Measurements from ENCODE around the gene RIBC1.

The RIBC1 gene

DNA sequence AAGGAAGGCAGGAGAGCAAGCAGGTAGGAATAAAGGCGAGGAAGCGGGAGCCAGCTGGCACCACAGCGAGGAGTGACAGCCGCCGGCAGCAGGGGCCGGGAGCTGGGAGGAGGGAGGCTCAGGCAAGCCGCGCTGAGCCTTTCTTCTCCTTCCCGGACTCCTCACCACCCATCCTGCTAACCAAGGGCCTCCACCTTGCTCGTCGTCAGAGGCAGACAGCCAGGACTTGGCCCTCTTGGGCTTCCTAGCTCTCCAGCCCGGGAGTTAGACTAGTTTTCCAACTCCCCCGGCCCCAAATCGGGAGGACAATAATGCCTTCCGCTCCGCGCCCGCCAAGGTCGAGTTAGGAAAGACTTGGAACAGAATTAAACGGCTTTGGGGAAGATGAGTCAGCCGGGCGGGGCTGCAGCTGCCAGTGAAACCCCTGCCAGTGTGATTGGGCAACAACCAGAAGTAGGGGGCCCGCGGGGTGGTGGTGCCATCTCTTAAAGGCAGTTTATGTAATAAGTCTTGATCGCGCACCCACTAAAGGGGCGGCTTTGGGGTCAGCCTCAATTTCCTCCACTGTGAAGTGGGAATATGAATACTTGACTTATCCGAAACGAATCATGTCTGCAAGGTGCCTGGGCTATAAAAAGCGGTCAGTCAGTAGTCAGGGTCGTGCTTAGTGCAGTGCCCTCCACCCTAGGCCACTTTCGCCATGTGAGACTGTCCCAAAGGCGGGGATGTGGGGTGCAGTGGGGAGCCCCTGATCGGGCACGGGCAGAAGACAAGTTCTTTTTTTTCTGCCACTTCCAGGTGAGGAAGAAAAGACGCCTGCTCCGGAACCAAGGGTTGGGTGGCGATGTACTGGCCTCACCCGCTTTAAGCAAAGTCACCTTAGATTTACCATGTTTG, 18.2 kb downstream of the RIBC1 start:
- no peak for TF ChIP-seq CTCF (IDR thresholded peaks at IDR 0.05; ENCODE audit: low read depth, low read length, poor library complexity, severe bottlenecking)
- TF ChIP-seq EZH2phosphoT487 (IDR thresholded peaks at IDR 0.05; ENCODE audit: borderline replicate concordance, low read length): no peak
- Histone ChIP-seq H3F3A (ENCODE audit: control insufficient read depth, insufficient read depth) (no peaks in the 10 kb centered on the region), H3K79me2 (ENCODE audit: control insufficient read depth, low read length) (no peaks in the 10 kb centered on the region), H3K36me3 (ENCODE audit: control insufficient read depth, low read length) (no peaks in the 10 kb centered on the region), H4K20me1 (ENCODE audit: control insufficient read depth, insufficient read depth, low read depth, low read length) (no peaks in the 10 kb centered on the region), H3K4me2 (ENCODE audit: low read length) (peak overlapping the region; percentile 76), H3K9me3 (ENCODE audit: control insufficient read depth, insufficient read depth, low read length) (no peaks in the 10 kb centered on the region), H3K27ac (ENCODE audit: low read depth, low read length) (no peak overlapping the region), H3K9me2 (replicated peaks; ENCODE audit: control insufficient read depth, low read length) (no peaks in the 10 kb centered on the region), H3K4me1 (ENCODE audit: control insufficient read depth, low read length) (peaks cover 13% of the 10 kb centered on the region), H3K4me3 (ENCODE audit: low read length) (peak overlapping the region; percentile 81), H3K27me3 (ENCODE audit: control insufficient read depth, low read length) (no peaks in the 10 kb centered on the region)

GRCh38 chrX:53441531-53442321, 19.1 kb downstream of the RIBC1 start:
- H3K9me2 ChIP-seq (replicated peaks; ENCODE audit: control insufficient read depth, low read length): no peaks in the 10 kb centered on the region
- H4K20me1 ChIP-seq (ENCODE audit: control insufficient read depth, insufficient read depth, low read depth, low read length): no peaks in the 10 kb centered on the region
- no peak overlapping the region for H3K27ac ChIP-seq (ENCODE audit: low read depth, low read length)
- TF ChIP-seq CTCF (IDR thresholded peaks at IDR 0.05; ENCODE audit: low read depth, low read length, poor library complexity, severe bottlenecking) (no peak), EZH2phosphoT487 (IDR thresholded peaks at IDR 0.05; ENCODE audit: borderline replicate concordance, low read length) (no peak)
- H3K27me3 ChIP-seq (ENCODE audit: control insufficient read depth, low read length): no peaks in the 10 kb centered on the region
- no peaks in the 10 kb centered on the region for H3F3A ChIP-seq (ENCODE audit: control insufficient read depth, insufficient read depth)
- H3K4me1 ChIP-seq (ENCODE audit: control insufficient read depth, low read length): peaks cover 10% of the 10 kb centered on the region
- H3K9me3 ChIP-seq (ENCODE audit: control insufficient read depth, insufficient read depth, low read length): no peaks in the 10 kb centered on the region
- peak overlapping the region; percentile 76 for H3K4me2 ChIP-seq (ENCODE audit: low read length)
- H3K36me3 ChIP-seq (ENCODE audit: control insufficient read depth, low read length): no peaks in the 10 kb centered on the region
- no peaks in the 10 kb centered on the region for H3K79me2 ChIP-seq (ENCODE audit: control insufficient read depth, low read length)
- H3K4me3 ChIP-seq (ENCODE audit: low read length): peak overlapping the region; percentile 81

DNA sequence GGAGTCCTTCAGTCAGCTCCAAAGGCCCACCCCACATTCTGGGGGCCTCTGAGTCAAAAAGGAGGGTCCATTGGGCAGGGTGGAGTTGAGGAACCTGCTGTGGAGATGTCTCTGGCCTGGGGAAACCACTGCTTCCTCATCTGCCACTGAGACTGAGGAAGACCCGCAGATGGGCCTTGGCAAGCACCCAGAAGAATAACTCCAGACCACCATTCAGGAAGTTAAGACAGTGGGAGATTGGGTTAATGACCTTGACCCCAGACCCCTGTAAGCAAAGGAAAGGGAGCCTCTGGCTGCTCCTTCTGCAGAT, 19.6 kb downstream of the RIBC1 start:
- H4K20me1 ChIP-seq (ENCODE audit: control insufficient read depth, insufficient read depth, low read depth, low read length): no peaks in the 10 kb centered on the region
- no peak overlapping the region for H3K27ac ChIP-seq (ENCODE audit: low read depth, low read length)
- no peaks in the 10 kb centered on the region for H3K36me3 ChIP-seq (ENCODE audit: control insufficient read depth, low read length)
- H3K4me3 ChIP-seq (ENCODE audit: low read length): peak overlapping the region; percentile 81
- H3K79me2 ChIP-seq (ENCODE audit: control insufficient read depth, low read length): no peaks in the 10 kb centered on the region
- H3K9me3 ChIP-seq (ENCODE audit: control insufficient read depth, insufficient read depth, low read length): no peaks in the 10 kb centered on the region
- H3K4me2 ChIP-seq (ENCODE audit: low read length): peak overlapping the region; percentile 76
- H3K9me2 ChIP-seq (replicated peaks; ENCODE audit: control insufficient read depth, low read length): no peaks in the 10 kb centered on the region
- TF ChIP-seq EZH2phosphoT487 (IDR thresholded peaks at IDR 0.05; ENCODE audit: borderline replicate concordance, low read length) (no peak), CTCF (IDR thresholded peaks at IDR 0.05; ENCODE audit: low read depth, low read length, poor library complexity, severe bottlenecking) (no peak)
- H3K27me3 ChIP-seq (ENCODE audit: control insufficient read depth, low read length): no peaks in the 10 kb centered on the region
- H3F3A ChIP-seq (ENCODE audit: control insufficient read depth, insufficient read depth): no peaks in the 10 kb centered on the region
- peaks cover 10% of the 10 kb centered on the region for H3K4me1 ChIP-seq (ENCODE audit: control insufficient read depth, low read length)
